LNCAP (cell line): Measurements from ENCODE around the gene NAT8.

Experiments
- CTCF ChIP-seq: fragments of 450-650 bp; IDR thresholded peaks from 2 replicates; pipeline ENCODE4 v1.5.1; 2017; ENCODE audit warnings: mild to moderate bottlenecking

Gene NAT8

GRCh38 chr2:73640946-73641766, 1.1 kb downstream of the NAT8 start:
- no peak for TF ChIP-seq CTCF

GRCh38 chr2:73640511-73640911, 1.7 kb downstream of the NAT8 start:
- TF ChIP-seq CTCF: no peak

- TF ChIP-seq CTCF: no peak
Observed at GRCh38 chr2:73638429-73638828, 3.8 kb downstream of the NAT8 start.

GRCh38 chr2:73614997-73615396, 27.2 kb downstream of the NAT8 start:
- no peak for TF ChIP-seq CTCF

- TF ChIP-seq CTCF: no peak
Observed at GRCh38 chr2:73614105-73614504, 28.1 kb downstream of the NAT8 start.

GRCh38 chr2:73611867-73612266, 30.4 kb downstream of the NAT8 start:
- TF ChIP-seq CTCF: no peak

- TF ChIP-seq CTCF: no peak
Observed at GRCh38 chr2:73611193-73611592, 31.0 kb downstream of the NAT8 start.

- no peak for TF ChIP-seq CTCF
Observed at GRCh38 chr2:73610111-73610510, 32.1 kb downstream of the NAT8 start.
